AG09309 (cell line): ENCODE results near the gene SLC6A17.

Source experiments
- DNase-seq: peaks from one replicate; pipeline ENCODE4 v3.0.0-alpha.2; 2010; ENCODE audit warnings: low read depth
- H3K4me3 ChIP-seq: 2 replicates; pipeline ENCODE4 v1.5.1; 2011; ENCODE audit warnings: mild to moderate bottlenecking, low read depth, low read length, moderate library complexity; ENCODE audit not compliant: control insufficient read depth
- CTCF ChIP-seq: IDR thresholded peaks from 2 replicates; pipeline ENCODE4 v1.5.1; 2011; ENCODE audit warnings: mild to moderate bottlenecking, low read depth, low read length, inconsistent platforms; ENCODE audit not compliant: insufficient read depth, control insufficient read depth; ENCODE audit errors: missing control alignments

Gene SLC6A17

GRCh38 chr1:110215621-110216515 is 65.6 kb downstream of the SLC6A17 start:
- no peak for TF ChIP-seq CTCF
- no peak for DNase-seq

DNA sequence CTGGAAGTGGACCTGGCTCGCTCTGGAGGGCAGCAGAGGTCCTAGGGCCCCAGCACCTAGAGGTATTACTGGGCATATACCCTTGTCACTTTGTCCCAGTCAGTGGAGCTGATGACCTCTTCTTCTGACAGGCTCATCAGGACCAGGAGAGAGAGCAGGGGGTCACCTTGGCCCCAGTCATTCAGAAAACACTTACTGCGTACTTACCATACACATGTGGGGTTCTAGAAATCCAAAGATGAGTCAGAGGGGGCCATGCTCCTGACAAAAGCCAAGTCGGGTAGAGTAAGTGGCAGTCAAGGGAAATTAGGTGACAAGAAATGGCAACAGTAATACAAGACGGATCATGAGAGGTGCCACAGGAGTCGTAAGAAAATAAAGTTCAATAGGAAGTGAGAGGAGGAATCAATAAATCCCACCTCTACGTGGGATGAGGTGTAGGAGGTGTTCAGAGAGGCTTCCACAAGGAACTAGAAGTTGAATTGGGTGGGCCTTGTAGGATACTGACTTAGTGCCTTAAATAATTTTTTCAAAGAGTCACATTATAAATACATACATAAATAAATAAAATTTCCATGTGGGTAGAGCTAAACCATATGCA is 66.7 kb downstream of the SLC6A17 start:
- no peak for TF ChIP-seq CTCF
- no peak overlapping the region for H3K4me3 ChIP-seq
- DNase-seq = no peak

More at GRCh38 chr1:110215621-110216515, 65.6 kb downstream of the SLC6A17 start:
- H3K4me3 ChIP-seq = no peak overlapping the region

- DNase-seq = no peak
- no peak for TF ChIP-seq CTCF
- no peak overlapping the region for H3K4me3 ChIP-seq
Measured at GRCh38 chr1:110218137-110218536, 67.8 kb downstream of the SLC6A17 start.

GRCh38 chr1:110218739-110219138 is 68.4 kb downstream of the SLC6A17 start:
- TF ChIP-seq CTCF = no peak
- no peak for DNase-seq
- no peak overlapping the region for H3K4me3 ChIP-seq

- no peak for DNase-seq
- no peak for TF ChIP-seq CTCF
- H3K4me3 ChIP-seq = no peak overlapping the region
Measured at GRCh38 chr1:110220324-110220723, 70.0 kb downstream of the SLC6A17 start.

GRCh38 chr1:110221119-110221518 is 70.8 kb downstream of the SLC6A17 start:
- H3K4me3 ChIP-seq = no peak overlapping the region
- no peak for DNase-seq
- TF ChIP-seq CTCF = no peak
